Body of pancreas (tissue), 4 donors: ENCODE data around the gene GPR4. TPM values are rescaled to one million over a fixed set of nuclear protein-coding genes. Genes with fewer than 3 reads are reported as not detected.

ENCODE experiments used
- ATAC-seq: fragments of 150-250 bp; one replicate; pipeline ENCODE4 v1.9.1; 2016
- DNase-seq, 4 donors: peaks; one replicate each; pipeline ENCODE4 v3.0.0-alpha.2; 2019
- H3K27ac ChIP-seq, 4 donors: fragments of 200-600 bp; sonication (generic); 1 replicate in 3 of 4; 2 replicates in 1 of 4; pipeline versions ENCODE4 v1.5.1 to v1.6.1; 2016 to 2019; ENCODE audit warnings: mild to moderate bottlenecking in 1 of 4, mixed read lengths in 1 of 4, moderate library complexity in 1 of 4
- H3K27me3 ChIP-seq, 2 donors: fragments of 200-600 bp; sonication (generic); one replicate each; pipeline ENCODE4 v1.6.0; 2016; ENCODE audit warnings: mild to moderate bottlenecking in 1 of 2
- H3K36me3 ChIP-seq, 2 donors: fragments of 200-600 bp; sonication (generic); replicated peaks in 1 of 2; 2 replicates each; pipeline ENCODE4 v1.5.1; 2016; ENCODE audit warnings: low read depth in 2 of 2; ENCODE audit not compliant: insufficient read depth in 1 of 2
- H3K4me1 ChIP-seq: fragments of 200-600 bp; sonication (generic); one replicate; pipeline ENCODE4 v1.6.0; 2016
- H3K4me3 ChIP-seq, 2 donors: fragments of 200-600 bp; sonication (generic); 1 replicate in 1 of 2; 2 replicates in 1 of 2; pipeline ENCODE4 v1.5.1; 2016 to 2019
- H3K9me3 ChIP-seq, 3 donors: fragments of 200-600 bp; sonication (generic); 1 replicate in 2 of 3; 2 replicates in 1 of 3; pipeline ENCODE4 v1.5.1; 2016
- CTCF ChIP-seq, 7 experiments: fragments of 450-650 bp in 4 of 7; fragments of 200-600 bp in 3 of 7; sonication (generic) in 3 of 7; IDR thresholded peaks; one replicate each; pipeline ENCODE4 v1.5.1; 2016 to 2019; ENCODE audit warnings: antibody characterized with exemption in 7 of 7
- POLR2A ChIP-seq, 3 donors: fragments of 450-650 bp; IDR thresholded peaks; one replicate each; pipeline ENCODE4 v1.6.1; 2016; ENCODE audit warnings: antibody characterized with exemption in 3 of 3, mild to moderate bottlenecking in 2 of 3
- WGBS, 2 donors: methylation state at CpG; one replicate each; pipeline ENCODE4 v1.1.5; 2017; 5-methylcytosine and 5-hydroxymethylcytosine counted together
- intact Hi-C: fragments of 100-400 bp; cut with DNase I; formaldehyde crosslinking; loops from one replicate; pipeline ENCODE4 v1.15.1; 2023
- total RNA-seq, 2 donors: library from RNA; depleted of rRNA; stranded (reverse); fragments of >200 nt; gene quantifications; one replicate each; pipeline ENCODE4 v1.1.0, GENCODE V29; 2016

The GPR4 gene
- total RNA-seq = 1 to 10 TPM in 1 of 2 donors, under 1 TPM in 1; 0.99 to 1.3 TPM

- H3K4me1 ChIP-seq = peaks cover 16% of the 10 kb centered on the region
- DNase-seq = no peak
- no peaks in the 10 kb centered on the region for H3K36me3 ChIP-seq
- intact Hi-C loops = no loop called here
- 5 to 8% methylated on average over 22 to 49 of the region's 52 CpGs for WGBS, 2 donors
- H3K27ac ChIP-seq = peak within 1 kb of the TSS in 2 of 4 donors; percentile 36 to 44
- TF ChIP-seq CTCF (IDR thresholded peaks at IDR 0.05) = no peak
- TF ChIP-seq POLR2A (IDR thresholded peaks at IDR 0.05) = no peak
- peaks cover 0 to 43% of the 10 kb centered on the region in 2 donors for H3K27me3 ChIP-seq
- H3K4me3 ChIP-seq = no peak within 1 kb of the TSS
- ATAC-seq = no peak
- no peaks in the 10 kb centered on the region for H3K9me3 ChIP-seq
Measured at GRCh38 chr19:45601524-45602374, at the start of gene GPR4. Gene GPR4 (minus strand): TSS chr19:45602212. CDS start chr19:45591866, 10,346 bp downstream.

- 69 to 71% methylated on average over 3 of the region's 3 CpGs for WGBS, 2 donors
Measured at GRCh38 chr19:45650722-45651121, 48.7 kb upstream of the GPR4 start.

GRCh38 chr19:45646345-45646698 is 44.3 kb upstream of the GPR4 start:
- 6 to 11% methylated on average over 8 of the region's 9 CpGs for WGBS, 2 donors
- no peak for TF ChIP-seq POLR2A (IDR thresholded peaks at IDR 0.05)
- TF ChIP-seq CTCF (IDR thresholded peaks at IDR 0.05) = no peak
- intact Hi-C loops = loop anchor here (10.0 kb wide), 1 partner anchor 122 kb away; no protein-coding TSS in a partner anchor
- no peak for ATAC-seq
- no peaks in the 10 kb centered on the region for H3K36me3 ChIP-seq
- no peak overlapping the region for H3K27ac ChIP-seq
- peaks cover 34% of the 10 kb centered on the region for H3K4me1 ChIP-seq
- H3K4me3 ChIP-seq = no peak overlapping the region
- H3K27me3 ChIP-seq = no peaks in the 10 kb centered on the region
- no peaks in the 10 kb centered on the region for H3K9me3 ChIP-seq
- DNase-seq = no peak

More at GRCh38 chr19:45650722-45651121, 48.7 kb upstream of the GPR4 start:
- H3K27ac ChIP-seq = no peak overlapping the region
- H3K36me3 ChIP-seq = no peaks in the 10 kb centered on the region
- TF ChIP-seq POLR2A (IDR thresholded peaks at IDR 0.05) (no peak), CTCF (IDR thresholded peaks at IDR 0.05) (no peak)
- DNase-seq (no peak), ATAC-seq (no peak)
- H3K9me3 ChIP-seq = no peaks in the 10 kb centered on the region
- H3K4me1 ChIP-seq = peaks cover 7% of the 10 kb centered on the region
- H3K27me3 ChIP-seq = no peaks in the 10 kb centered on the region
- intact Hi-C loops = no loop called here
- H3K4me3 ChIP-seq = no peak overlapping the region

- H3K27me3 ChIP-seq = no peaks in the 10 kb centered on the region
- peaks cover 39% of the 10 kb centered on the region for H3K4me1 ChIP-seq
- intact Hi-C loops = loop anchor here (10.0 kb wide), 1 partner anchor 121 kb away; no protein-coding TSS in a partner anchor
- peak; percentile 43 for ATAC-seq
- H3K36me3 ChIP-seq = no peaks in the 10 kb centered on the region
- WGBS, 2 donors = 0 to 5% methylated on average over 22 to 27 of the region's 27 CpGs
- no peaks in the 10 kb centered on the region for H3K9me3 ChIP-seq
- DNase-seq = peak; percentile 70 to 84 (median 80)
- no peak overlapping the region for H3K27ac ChIP-seq
- H3K4me3 ChIP-seq = no peak overlapping the region
- no peak for TF ChIP-seq POLR2A (IDR thresholded peaks at IDR 0.05)
- no peak for TF ChIP-seq CTCF (IDR thresholded peaks at IDR 0.05)
Measured at GRCh38 chr19:45645631-45646344, 43.8 kb upstream of the GPR4 start.
